ENCODE measurements around the gene OTOG. TPM values are rescaled to one million over a fixed set of nuclear protein-coding genes. Genes with fewer than 3 reads are reported as not detected.

OTOG gene
- total and polyA plus RNA-seq, 12 donors, result not detected

DNA sequence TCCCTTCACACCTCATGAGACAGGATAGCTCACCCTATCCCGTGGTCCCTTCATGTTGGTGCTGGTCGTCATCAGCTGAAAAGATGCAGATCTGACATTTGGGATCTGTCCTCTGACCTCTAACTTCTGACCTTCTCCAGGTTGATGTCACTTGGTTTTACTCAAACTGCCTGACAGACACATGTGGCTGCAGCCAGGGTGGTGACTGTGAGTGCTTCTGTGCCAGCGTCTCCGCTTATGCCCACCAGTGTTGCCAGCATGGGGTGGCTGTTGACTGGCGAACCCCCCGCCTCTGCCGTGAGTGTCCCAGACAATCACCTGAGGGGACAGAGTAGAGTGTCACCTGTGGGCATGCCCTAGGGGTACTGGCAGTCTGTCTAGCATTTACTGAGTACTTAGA, 49.7 kb downstream of the OTOG start:
- WGBS, 4 donors, result 75 to 89% (median 83%) methylated on average over 7 of the region's 7 CpGs
- Histone ChIP-seq H3K27me3 (no peaks in the 10 kb centered on the region), H3K4me1 (replicated peaks in 1 of 2) (no peaks in the 10 kb centered on the region), H3K36me3 (replicated peaks in 1 of 2) (no peaks in the 10 kb centered on the region), H3K4me3 (no peak overlapping the region), H3K9me3 (replicated peaks in 1 of 3) (no peaks in the 10 kb centered on the region), H3K27ac (no peak overlapping the region)
- DNase-seq, result peak in 3 of 7 donors; percentile 1 to 18 (median 9)
- TF ChIP-seq POLR2A (IDR thresholded peaks at IDR 0.05), result no peak
- TF ChIP-seq, protein P1, sequence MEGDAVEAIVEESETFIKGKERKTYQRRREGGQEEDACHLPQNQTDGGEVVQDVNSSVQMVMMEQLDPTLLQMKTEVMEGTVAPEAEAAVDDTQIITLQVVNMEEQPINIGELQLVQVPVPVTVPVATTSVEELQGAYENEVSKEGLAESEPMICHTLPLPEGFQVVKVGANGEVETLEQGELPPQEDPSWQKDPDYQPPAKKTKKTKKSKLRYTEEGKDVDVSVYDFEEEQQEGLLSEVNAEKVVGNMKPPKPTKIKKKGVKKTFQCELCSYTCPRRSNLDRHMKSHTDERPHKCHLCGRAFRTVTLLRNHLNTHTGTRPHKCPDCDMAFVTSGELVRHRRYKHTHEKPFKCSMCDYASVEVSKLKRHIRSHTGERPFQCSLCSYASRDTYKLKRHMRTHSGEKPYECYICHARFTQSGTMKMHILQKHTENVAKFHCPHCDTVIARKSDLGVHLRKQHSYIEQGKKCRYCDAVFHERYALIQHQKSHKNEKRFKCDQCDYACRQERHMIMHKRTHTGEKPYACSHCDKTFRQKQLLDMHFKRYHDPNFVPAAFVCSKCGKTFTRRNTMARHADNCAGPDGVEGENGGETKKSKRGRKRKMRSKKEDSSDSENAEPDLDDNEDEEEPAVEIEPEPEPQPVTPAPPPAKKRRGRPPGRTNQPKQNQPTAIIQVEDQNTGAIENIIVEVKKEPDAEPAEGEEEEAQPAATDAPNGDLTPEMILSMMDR (IDR thresholded peaks at IDR 0.05), result no peak
- intact Hi-C loops (cut with DNase I), result loop anchor here in 1 of 2 donors (5.0 to 10.0 kb wide), 2 partner anchors 118 to 376 kb away; partner anchors contain the start of gene MYOD1

DNA sequence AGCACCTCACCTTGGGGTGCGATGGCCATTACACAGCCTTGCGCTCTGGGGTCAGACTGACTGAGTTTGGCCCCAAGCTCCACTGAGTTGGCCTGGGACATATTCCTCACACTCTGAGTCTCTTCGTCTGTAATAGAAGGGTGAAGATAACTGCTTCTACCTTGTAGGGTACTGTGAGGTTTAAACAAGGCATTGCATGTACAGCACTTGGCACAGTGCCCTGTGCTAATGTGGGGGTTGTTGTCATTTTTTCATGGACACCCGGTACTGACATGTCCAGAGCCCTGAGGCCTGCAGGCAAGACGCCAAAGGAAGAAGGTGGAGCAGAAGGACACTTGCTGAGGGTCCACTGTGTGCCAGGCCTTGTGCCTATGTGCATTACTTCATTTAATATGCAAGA, 50.7 kb downstream of the OTOG start:
- H3K9me3 ChIP-seq (replicated peaks in 1 of 3), result no peaks in the 10 kb centered on the region
- H3K27me3 ChIP-seq, result no peaks in the 10 kb centered on the region
- peak in 2 of 7 donors; percentile 14 to 49 for DNase-seq
- H3K36me3 ChIP-seq (replicated peaks in 1 of 2), result no peaks in the 10 kb centered on the region
- H3K27ac ChIP-seq, result no peak overlapping the region
- TF ChIP-seq POLR2A (IDR thresholded peaks at IDR 0.05), result no peak
- TF ChIP-seq, protein P1 (IDR thresholded peaks at IDR 0.05), result no peak
- H3K4me1 ChIP-seq (replicated peaks in 1 of 2), result no peaks in the 10 kb centered on the region
- WGBS, 4 donors, result 52 to 65% (median 63%) methylated on average over 5 of the region's 5 CpGs
- H3K4me3 ChIP-seq, result no peak overlapping the region
- intact Hi-C loops (cut with DNase I), result loop anchor here in 1 of 2 donors (5.0 to 10.0 kb wide), 2 partner anchors 117 to 375 kb away; partner anchors contain the start of gene MYOD1

DNA sequence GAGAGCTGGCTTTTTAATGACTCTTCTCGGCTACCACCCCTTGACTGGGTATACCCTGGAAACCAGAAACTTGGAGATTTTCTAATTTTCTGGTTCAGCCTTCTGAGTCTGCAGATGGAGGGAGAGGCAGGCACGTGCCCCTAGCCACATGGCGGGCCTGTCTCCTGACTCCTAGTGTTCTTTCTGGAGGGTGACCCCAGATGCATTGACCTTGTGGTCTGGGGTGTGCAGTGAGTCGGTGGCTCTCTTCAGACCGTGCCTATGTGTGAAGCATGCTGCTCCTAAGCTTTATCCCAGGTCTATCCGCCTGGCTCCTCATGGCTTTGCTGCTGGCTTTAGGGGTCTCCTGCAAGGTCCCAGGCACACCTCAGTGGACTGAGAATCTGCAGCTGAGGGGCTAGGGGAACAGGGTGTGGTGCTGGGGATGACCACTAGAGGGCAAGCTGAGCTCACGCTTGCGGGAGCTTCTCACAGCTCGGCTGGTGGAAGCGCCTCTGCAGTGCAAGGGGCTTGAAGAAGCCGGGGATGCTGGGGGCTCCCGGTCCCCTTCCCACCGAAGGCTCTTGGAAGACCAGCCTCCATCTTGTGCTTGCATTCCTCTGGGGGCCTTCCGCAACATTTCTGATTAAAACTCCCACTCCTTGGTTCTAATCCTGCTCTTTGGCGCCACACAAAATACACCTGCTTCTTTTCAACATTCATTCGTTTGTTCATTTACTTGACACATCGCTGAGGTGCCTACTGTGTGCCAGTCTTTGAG, 51.8 kb downstream of the OTOG start:
- intact Hi-C loops (cut with DNase I), result loop anchor here in 1 of 2 donors (5.0 to 10.0 kb wide), 2 partner anchors 116 to 373 kb away; partner anchors contain the start of gene MYOD1
- Histone ChIP-seq H3K4me3 (no peak overlapping the region), H3K27me3 (no peaks in the 10 kb centered on the region), H3K4me1 (replicated peaks in 1 of 2) (no peaks in the 10 kb centered on the region), H3K27ac (no peak overlapping the region), H3K9me3 (replicated peaks in 1 of 3) (no peaks in the 10 kb centered on the region), H3K36me3 (replicated peaks in 1 of 2) (no peaks in the 10 kb centered on the region)
- 24 to 38% (median 34%) methylated on average over 12 to 17 of the region's 17 CpGs for WGBS, 4 donors
- TF ChIP-seq, protein P1 (IDR thresholded peaks at IDR 0.05), result peak; percentile 66 to 92 (median 82)
- no peak for TF ChIP-seq POLR2A (IDR thresholded peaks at IDR 0.05)
- peak; percentile 46 to 82 (median 73) for DNase-seq

DNA sequence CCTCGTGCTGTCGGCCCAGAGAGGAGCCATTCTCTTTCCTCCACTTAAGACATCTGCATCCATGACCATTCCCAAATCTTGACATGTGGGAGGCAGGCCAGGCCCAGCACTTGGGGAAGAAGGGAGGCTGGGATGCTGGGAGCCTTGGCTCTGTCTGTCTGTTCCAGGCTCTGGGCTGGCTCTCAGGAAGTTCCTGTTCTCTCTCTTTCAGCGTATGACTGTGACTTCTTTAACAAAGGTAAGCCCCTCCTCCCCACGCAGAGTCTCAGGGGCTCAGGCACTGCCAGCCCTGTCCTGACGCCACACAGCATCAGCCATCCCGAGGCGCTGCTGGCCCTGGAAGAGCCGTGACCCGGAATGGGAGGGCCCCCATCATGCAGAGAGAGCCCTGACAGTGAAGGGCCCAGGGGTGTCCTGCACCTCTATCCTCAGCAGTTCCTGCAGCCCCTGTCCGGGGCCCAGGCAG, 52.4 kb downstream of the OTOG start:
- TF ChIP-seq, protein P1 (IDR thresholded peaks at IDR 0.05), result no peak
- TF ChIP-seq POLR2A (IDR thresholded peaks at IDR 0.05), result no peak
- intact Hi-C loops (cut with DNase I), result loop anchor here in 1 of 2 donors (5.0 to 10.0 kb wide), 2 partner anchors 115 to 373 kb away; partner anchors contain the start of gene MYOD1
- Histone ChIP-seq H3K9me3 (replicated peaks in 1 of 3) (no peaks in the 10 kb centered on the region), H3K36me3 (replicated peaks in 1 of 2) (no peaks in the 10 kb centered on the region), H3K27me3 (no peaks in the 10 kb centered on the region), H3K4me3 (no peak overlapping the region), H3K4me1 (replicated peaks in 1 of 2) (no peaks in the 10 kb centered on the region), H3K27ac (no peak overlapping the region)
- peak in 2 of 7 donors; percentile 14 to 29 for DNase-seq
- WGBS, 4 donors, result 41 to 61% (median 49%) methylated on average over 4 to 10 of the region's 10 CpGs
